Loucy (cell line): ENCODE measurements around the gene LSM14B.

Experiments used
- H2AFZ ChIP-seq: fragments of 200-600 bp; sonication (generic); 2 replicates; pipeline ENCODE4 v1.6.0; 2016; ENCODE audit warnings: antibody characterized with exemption, mild to moderate bottlenecking, low read length, moderate library complexity
- H3F3A ChIP-seq: fragments of 200-600 bp; 2 replicates; pipeline ENCODE4 v1.6.0; 2016; ENCODE audit warnings: antibody characterized with exemption, low read depth, mild to moderate bottlenecking
- H3K27me3 ChIP-seq: fragments of 200-600 bp; sonication (generic); 2 replicates; pipeline ENCODE4 v1.6.1; 2014; ENCODE audit warnings: low read length, mild to moderate bottlenecking; ENCODE audit not compliant: insufficient read depth, poor library complexity, severe bottlenecking
- H3K36me3 ChIP-seq: fragments of 200-600 bp; sonication (generic); 2 replicates; pipeline ENCODE4 v1.6.1; 2016; ENCODE audit warnings: low read length; ENCODE audit not compliant: insufficient read depth
- H3K4me1 ChIP-seq: fragments of 200-600 bp; sonication (generic); 2 replicates; pipeline ENCODE4 v1.5.1; 2014; ENCODE audit warnings: low read length, mild to moderate bottlenecking; ENCODE audit not compliant: insufficient read depth, poor library complexity, severe bottlenecking
- H3K4me2 ChIP-seq: fragments of 200-600 bp; sonication (generic); 2 replicates; pipeline ENCODE4 v1.6.0; 2014; ENCODE audit warnings: antibody characterized with exemption, low read length, low read depth, mild to moderate bottlenecking; ENCODE audit not compliant: poor library complexity, severe bottlenecking
- H3K4me3 ChIP-seq: fragments of 200-600 bp; sonication (generic); 2 replicates; pipeline ENCODE4 v1.5.1; 2014; ENCODE audit warnings: low read length, mild to moderate bottlenecking, mixed read lengths; ENCODE audit not compliant: poor library complexity, severe bottlenecking
- H3K79me2 ChIP-seq: fragments of 200-600 bp; sonication (generic); 2 replicates; pipeline ENCODE4 v1.6.1; 2014; ENCODE audit warnings: low read length; ENCODE audit not compliant: insufficient read depth
- H3K9ac ChIP-seq: fragments of 200-600 bp; sonication (generic); 2 replicates; pipeline ENCODE4 v1.6.0; 2014; ENCODE audit warnings: mild to moderate bottlenecking, low read depth, low read length, moderate library complexity; ENCODE audit not compliant: poor library complexity, severe bottlenecking
- H3K9me2 ChIP-seq: fragments of 200-600 bp; sonication (generic); replicated peaks from 2 replicates; pipeline ENCODE4 v1.6.1; 2016; ENCODE audit warnings: low read depth, low read length, mixed read lengths
- H3K9me3 ChIP-seq: fragments of 200-600 bp; sonication (generic); 2 replicates; pipeline ENCODE4 v1.6.1; 2014; ENCODE audit warnings: mild to moderate bottlenecking, antibody characterized with exemption, low read length, low read depth; ENCODE audit not compliant: insufficient read depth
- H4K20me1 ChIP-seq: fragments of 200-600 bp; sonication (generic); 2 replicates; pipeline ENCODE4 v1.6.0; 2014; ENCODE audit warnings: antibody characterized with exemption, low read length, mild to moderate bottlenecking; ENCODE audit not compliant: insufficient read depth, poor library complexity, severe bottlenecking
- CTCF ChIP-seq: fragments of 200-600 bp; sonication (generic); conservative IDR thresholded peaks from 2 replicates; pipeline ENCODE4 v1.5.1; 2014; ENCODE audit warnings: mild to moderate bottlenecking, antibody characterized with exemption, low read length
- EZH2phosphoT487 ChIP-seq: fragments of 200-600 bp; IDR thresholded peaks from 2 replicates; pipeline ENCODE4 v1.6.1; 2018; ENCODE audit warnings: antibody characterized with exemption, mild to moderate bottlenecking, moderate library complexity, borderline replicate concordance

The LSM14B gene

GRCh38 chr20:62160253-62160652 is 38.0 kb downstream of the LSM14B start:
- H3K36me3 ChIP-seq: peaks cover 62% of the 10 kb centered on the region; the same call in 1 of the 2 replicates
- H3F3A ChIP-seq: no peaks in the 10 kb centered on the region
- no peaks in the 10 kb centered on the region for H3K4me1 ChIP-seq
- no peak overlapping the region for H3K9ac ChIP-seq
- H3K4me2 ChIP-seq: no peak overlapping the region
- no peak overlapping the region for H2AFZ ChIP-seq
- H3K79me2 ChIP-seq: peaks cover 45% of the 10 kb centered on the region
- H3K4me3 ChIP-seq: no peak overlapping the region
- peaks cover 21% of the 10 kb centered on the region for H4K20me1 ChIP-seq
- TF ChIP-seq CTCF: no peak
- TF ChIP-seq EZH2phosphoT487: no peak
- no peaks in the 10 kb centered on the region for H3K27me3 ChIP-seq
- H3K9me2 ChIP-seq: no peaks in the 10 kb centered on the region
- no peaks in the 10 kb centered on the region for H3K9me3 ChIP-seq

- H3K4me1 ChIP-seq: no peaks in the 10 kb centered on the region
- H3K9me3 ChIP-seq: no peaks in the 10 kb centered on the region
- H3F3A ChIP-seq: no peaks in the 10 kb centered on the region
- H3K4me3 ChIP-seq: no peak overlapping the region
- no peaks in the 10 kb centered on the region for H3K9me2 ChIP-seq
- no peaks in the 10 kb centered on the region for H3K27me3 ChIP-seq
- H3K36me3 ChIP-seq: peaks cover 64% of the 10 kb centered on the region; the same call in 1 of the 2 replicates
- H3K4me2 ChIP-seq: no peak overlapping the region
- H3K9ac ChIP-seq: no peak overlapping the region
- TF ChIP-seq CTCF (no peak), EZH2phosphoT487 (no peak)
- H2AFZ ChIP-seq: no peak overlapping the region
- peaks cover 38% of the 10 kb centered on the region for H3K79me2 ChIP-seq
- H4K20me1 ChIP-seq: peaks cover 21% of the 10 kb centered on the region
These were observed 38.6 kb downstream of the LSM14B start for GRCh38 chr20:62160876-62161275.

- Histone ChIP-seq H3K9me3 (no peaks in the 10 kb centered on the region), H3K9ac (no peak overlapping the region), H2AFZ (no peak overlapping the region), H4K20me1 (peaks cover 20% of the 10 kb centered on the region), H3K4me1 (no peaks in the 10 kb centered on the region), H3K79me2 (peaks cover 34% of the 10 kb centered on the region), H3F3A (no peaks in the 10 kb centered on the region), H3K36me3 (peaks cover 68% of the 10 kb centered on the region; the same call in 1 of the 2 replicates), H3K4me3 (no peak overlapping the region), H3K4me2 (no peak overlapping the region), H3K9me2 (no peaks in the 10 kb centered on the region), H3K27me3 (no peaks in the 10 kb centered on the region)
- no peak for TF ChIP-seq EZH2phosphoT487
- no peak for TF ChIP-seq CTCF
These were observed 39.1 kb downstream of the LSM14B start for GRCh38 chr20:62161347-62161746.
